SU-DHL-6 (cell line): Measurements from ENCODE around the gene UBE2F.

Source experiments
- H2AFZ ChIP-seq: fragments of 200-600 bp; sonication (generic); 2 replicates; pipeline ENCODE4 v1.6.1; 2014; ENCODE audit warnings: low read depth, mild to moderate bottlenecking, moderate library complexity, mixed read lengths, antibody characterized with exemption, low read length; ENCODE audit not compliant: severe bottlenecking
- H3F3A ChIP-seq: fragments of 200-600 bp; shearing (Covaris generic); 2 replicates; pipeline ENCODE4 v1.6.0; 2016; ENCODE audit warnings: antibody characterized with exemption, mild to moderate bottlenecking; ENCODE audit not compliant: insufficient read depth
- H3K27ac ChIP-seq: fragments of 200-600 bp; sonication (generic); 2 replicates; pipeline ENCODE4 v1.5.1; 2016; ENCODE audit warnings: low read depth, mild to moderate bottlenecking, low read length, moderate library complexity, mixed read lengths
- H3K27me3 ChIP-seq: fragments of 200-600 bp; sonication (generic), shearing (Covaris generic); 2 replicates; pipeline ENCODE4 v1.6.0; 2014; ENCODE audit warnings: mild to moderate bottlenecking, low read length
- H3K36me3 ChIP-seq: fragments of 200-600 bp; sonication (generic); 2 replicates; pipeline ENCODE4 v1.6.1; 2014; ENCODE audit warnings: mild to moderate bottlenecking, low read length, mixed read lengths
- H3K4me2 ChIP-seq: fragments of 300-600, 200-600 bp; shearing (Covaris generic), sonication (generic); 2 replicates; pipeline ENCODE4 v1.6.0; 2014; ENCODE audit warnings: low read length, low read depth, mild to moderate bottlenecking; ENCODE audit not compliant: poor library complexity, severe bottlenecking
- H3K4me3 ChIP-seq: fragments of 200-600 bp; sonication (generic); 2 replicates; pipeline ENCODE4 v1.5.1; 2014; ENCODE audit warnings: antibody characterized with exemption, low read length, mild to moderate bottlenecking, mixed read lengths; ENCODE audit not compliant: insufficient read depth, poor library complexity, severe bottlenecking
- H3K79me2 ChIP-seq: fragments of 200-600 bp; sonication (generic); 2 replicates; pipeline ENCODE4 v1.6.1; 2014; ENCODE audit warnings: mild to moderate bottlenecking, low read length, moderate library complexity; ENCODE audit not compliant: insufficient read depth
- H3K9ac ChIP-seq: fragments of 200-600 bp; sonication (generic); 2 replicates; pipeline ENCODE4 v1.7.0; 2014; ENCODE audit warnings: mild to moderate bottlenecking, low read length
- H3K9me2 ChIP-seq: fragments of 200-600 bp; sonication (generic); replicated peaks from 2 replicates; pipeline ENCODE4 v1.6.1; 2014; ENCODE audit warnings: low read length; ENCODE audit not compliant: insufficient read depth
- H3K9me3 ChIP-seq: fragments of 200-600 bp; sonication (generic); 2 replicates; pipeline ENCODE4 v1.6.1; 2014; ENCODE audit warnings: low read length, mixed read lengths; ENCODE audit not compliant: insufficient read depth
- H4K20me1 ChIP-seq: fragments of 200-600 bp; sonication (generic); 2 replicates; pipeline ENCODE4 v1.6.1; 2014; ENCODE audit warnings: low read depth, mild to moderate bottlenecking, antibody characterized with exemption, low read length, moderate library complexity, mixed read lengths
- EZH2phosphoT487 ChIP-seq: fragments of 200-600 bp; sonication (generic), shearing (Covaris generic); conservative IDR thresholded peaks from 2 replicates; pipeline ENCODE4 v1.6.1; 2018; ENCODE audit warnings: mild to moderate bottlenecking, antibody characterized with exemption, low read length, moderate library complexity, mixed read lengths
- TF ChIP-seq, protein P1 (sequence below): fragments of 200-600 bp; sonication (generic); IDR thresholded peaks from one replicate; pipeline ENCODE4 v1.5.1; 2017; ENCODE audit warnings: antibody characterized with exemption, mild to moderate bottlenecking, low read length, moderate library complexity; ENCODE audit not compliant: insufficient read depth, poor library complexity, severe bottlenecking

The UBE2F gene

DNA sequence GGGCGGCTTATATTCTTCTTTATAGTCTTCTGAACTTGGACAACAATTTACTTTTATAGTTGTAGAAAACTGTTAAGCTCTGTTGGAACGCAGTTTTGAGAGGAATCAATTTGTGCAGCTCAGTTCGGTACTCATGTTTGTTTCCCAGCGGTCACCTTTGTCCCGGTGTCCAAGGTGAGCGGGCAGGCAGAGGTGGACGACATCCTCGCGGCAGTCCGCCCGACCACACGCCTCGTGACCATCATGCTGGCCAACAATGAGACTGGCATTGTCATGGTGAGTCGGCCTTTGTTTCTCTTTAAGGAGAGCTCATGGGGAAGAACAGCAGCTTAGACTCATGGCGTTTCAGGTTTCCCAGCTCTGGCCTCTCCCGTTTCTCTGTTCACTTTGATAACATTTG is 114.7 kb downstream of the UBE2F start:
- Histone ChIP-seq H3K4me3 (no peak overlapping the region), H2AFZ (no peak overlapping the region), H3K36me3 (peaks cover 2% of the 10 kb centered on the region; the same call in 1 of the 2 replicates), H3K9me2 (no peaks in the 10 kb centered on the region), H3K27ac (no peak overlapping the region), H3K79me2 (no peaks in the 10 kb centered on the region), H3F3A (0 out of 2 replicates have a peak, but pooled peaks cover 4% of the 10 kb centered on the region), H3K9ac (no peak overlapping the region), H3K4me2 (no peak overlapping the region), H3K27me3 (no peaks in the 10 kb centered on the region), H4K20me1 (no peaks in the 10 kb centered on the region), H3K9me3 (no peaks in the 10 kb centered on the region)
- TF ChIP-seq, protein P1, sequence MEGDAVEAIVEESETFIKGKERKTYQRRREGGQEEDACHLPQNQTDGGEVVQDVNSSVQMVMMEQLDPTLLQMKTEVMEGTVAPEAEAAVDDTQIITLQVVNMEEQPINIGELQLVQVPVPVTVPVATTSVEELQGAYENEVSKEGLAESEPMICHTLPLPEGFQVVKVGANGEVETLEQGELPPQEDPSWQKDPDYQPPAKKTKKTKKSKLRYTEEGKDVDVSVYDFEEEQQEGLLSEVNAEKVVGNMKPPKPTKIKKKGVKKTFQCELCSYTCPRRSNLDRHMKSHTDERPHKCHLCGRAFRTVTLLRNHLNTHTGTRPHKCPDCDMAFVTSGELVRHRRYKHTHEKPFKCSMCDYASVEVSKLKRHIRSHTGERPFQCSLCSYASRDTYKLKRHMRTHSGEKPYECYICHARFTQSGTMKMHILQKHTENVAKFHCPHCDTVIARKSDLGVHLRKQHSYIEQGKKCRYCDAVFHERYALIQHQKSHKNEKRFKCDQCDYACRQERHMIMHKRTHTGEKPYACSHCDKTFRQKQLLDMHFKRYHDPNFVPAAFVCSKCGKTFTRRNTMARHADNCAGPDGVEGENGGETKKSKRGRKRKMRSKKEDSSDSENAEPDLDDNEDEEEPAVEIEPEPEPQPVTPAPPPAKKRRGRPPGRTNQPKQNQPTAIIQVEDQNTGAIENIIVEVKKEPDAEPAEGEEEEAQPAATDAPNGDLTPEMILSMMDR: no peak
- no peak for TF ChIP-seq EZH2phosphoT487

DNA sequence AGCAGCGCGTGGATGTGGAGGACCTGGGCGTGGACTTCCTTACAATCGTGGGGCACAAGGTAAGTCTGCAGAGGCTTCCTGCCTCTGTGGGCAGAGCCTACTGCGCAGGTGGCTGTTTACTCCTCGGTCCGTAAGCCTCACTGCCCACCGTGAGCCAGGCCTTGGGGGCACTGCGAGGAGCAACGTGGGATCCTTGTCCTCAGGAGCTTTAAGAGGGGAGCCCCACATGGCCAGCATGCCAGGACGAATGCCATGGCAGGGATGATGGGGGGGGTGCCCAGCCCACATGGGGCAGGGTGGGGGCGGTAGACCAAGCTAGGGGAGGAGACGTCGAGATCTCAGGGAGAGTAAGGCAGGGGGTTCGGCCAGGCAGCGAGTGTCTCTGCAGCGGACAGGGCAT is 115.3 kb downstream of the UBE2F start:
- H3K4me3 ChIP-seq: no peak overlapping the region
- TF ChIP-seq EZH2phosphoT487: no peak
- TF ChIP-seq, protein P1: no peak
- H3K9ac ChIP-seq: no peak overlapping the region
- no peak overlapping the region for H3K4me2 ChIP-seq
- H3F3A ChIP-seq: 0 out of 2 replicates have a peak, but pooled peaks cover 4% of the 10 kb centered on the region
- H3K9me2 ChIP-seq: no peaks in the 10 kb centered on the region
- no peaks in the 10 kb centered on the region; the same call in 1 of the 2 replicates for H3K36me3 ChIP-seq
- no peak overlapping the region for H2AFZ ChIP-seq
- H3K9me3 ChIP-seq: no peaks in the 10 kb centered on the region
- H3K79me2 ChIP-seq: no peaks in the 10 kb centered on the region
- no peaks in the 10 kb centered on the region for H4K20me1 ChIP-seq
- no peak overlapping the region for H3K27ac ChIP-seq
- H3K27me3 ChIP-seq: no peaks in the 10 kb centered on the region

DNA sequence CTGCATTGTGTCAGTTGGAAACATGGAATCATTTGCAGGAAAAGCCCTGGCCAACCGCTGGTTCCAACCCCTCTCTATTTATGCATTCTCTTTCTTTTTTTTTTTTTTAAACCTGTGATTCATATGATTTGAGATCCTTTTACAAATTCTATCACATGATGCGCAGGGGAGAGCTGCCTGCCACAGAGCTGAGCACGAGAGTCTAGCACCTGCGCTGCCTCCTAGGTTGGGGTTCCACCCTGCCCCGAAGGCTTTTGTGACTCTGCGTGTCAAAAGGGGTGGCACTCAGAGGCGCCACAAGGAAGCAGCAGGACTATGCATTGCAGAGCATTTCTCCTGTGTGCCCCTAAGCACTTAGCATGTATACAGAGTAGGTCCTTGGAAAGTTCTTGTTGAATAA is 116.0 kb downstream of the UBE2F start:
- 0 out of 2 replicates have a peak, but pooled peaks cover 4% of the 10 kb centered on the region for H3F3A ChIP-seq
- no peak for TF ChIP-seq EZH2phosphoT487
- TF ChIP-seq, protein P1: no peak
- no peak overlapping the region for H3K4me3 ChIP-seq
- H2AFZ ChIP-seq: no peak overlapping the region
- H4K20me1 ChIP-seq: no peaks in the 10 kb centered on the region
- H3K9me3 ChIP-seq: no peaks in the 10 kb centered on the region
- no peak overlapping the region for H3K4me2 ChIP-seq
- H3K9me2 ChIP-seq: no peaks in the 10 kb centered on the region
- H3K36me3 ChIP-seq: no peaks in the 10 kb centered on the region; the same call in 1 of the 2 replicates
- no peak overlapping the region for H3K9ac ChIP-seq
- H3K27ac ChIP-seq: no peak overlapping the region
- H3K27me3 ChIP-seq: no peaks in the 10 kb centered on the region
- no peaks in the 10 kb centered on the region for H3K79me2 ChIP-seq
